HG02870 (cell line): ENCODE results near the gene DCK.

Source experiments
- ATAC-seq: cut with Tn5 transposase; IDR thresholded peaks from one replicate; pipeline ENCODE4 v1.9.1; 2021; ENCODE audit warnings: mild to moderate bottlenecking, moderate library complexity; ENCODE audit not compliant: unreplicated experiment

DCK gene

DNA sequence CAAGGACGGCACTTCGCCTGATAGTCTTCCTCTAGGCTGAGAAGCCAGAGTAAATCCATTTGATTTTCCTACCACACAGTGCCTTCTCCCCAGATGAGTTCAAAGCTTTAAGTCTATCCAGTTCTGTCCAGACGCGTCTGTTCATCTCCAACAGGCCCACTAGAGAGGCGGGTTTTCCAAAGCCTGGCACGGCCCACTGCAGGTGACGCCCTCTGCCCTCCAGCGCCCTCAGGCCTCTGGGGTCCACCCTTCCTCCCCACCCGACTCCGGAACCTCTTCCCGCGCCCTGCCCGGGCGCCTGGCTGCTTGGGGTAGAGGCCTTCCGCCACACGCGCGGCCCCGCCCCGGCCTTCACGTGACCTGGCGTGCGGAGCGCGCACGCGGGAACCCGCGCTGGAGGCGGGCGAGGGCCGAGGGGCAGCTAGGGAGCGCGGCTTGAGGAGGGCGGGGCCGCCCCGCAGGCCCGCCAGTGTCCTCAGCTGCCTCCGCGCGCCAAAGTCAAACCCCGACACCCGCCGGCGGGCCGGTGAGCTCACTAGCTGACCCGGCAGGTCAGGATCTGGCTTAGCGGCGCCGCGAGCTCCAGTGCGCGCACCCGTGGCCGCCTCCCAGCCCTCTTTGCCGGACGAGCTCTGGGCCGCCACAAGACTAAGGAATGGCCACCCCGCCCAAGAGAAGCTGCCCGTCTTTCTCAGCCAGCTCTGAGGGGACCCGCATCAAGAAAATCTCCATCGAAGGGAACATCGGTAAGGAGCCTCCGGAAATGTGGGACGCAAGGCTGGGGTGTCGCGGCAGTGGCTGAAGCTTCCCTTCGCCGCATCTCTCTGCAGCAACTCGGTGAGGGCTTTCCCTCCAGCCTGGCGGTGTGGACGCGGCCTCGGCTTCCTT is at the start of gene DCK:
TSS of gene DCK (plus strand) at position 469 of the 888 bp plus-strand sequence. CDS start at position 656, 187 bp downstream.
- peak; percentile 74 for ATAC-seq

GRCh38 chr4:70945046-70945445 is 48.4 kb upstream of the DCK start:
- peak; percentile 55 for ATAC-seq

- no peak for ATAC-seq
Measured at GRCh38 chr4:70945452-70946055, 47.9 kb upstream of the DCK start.

DNA sequence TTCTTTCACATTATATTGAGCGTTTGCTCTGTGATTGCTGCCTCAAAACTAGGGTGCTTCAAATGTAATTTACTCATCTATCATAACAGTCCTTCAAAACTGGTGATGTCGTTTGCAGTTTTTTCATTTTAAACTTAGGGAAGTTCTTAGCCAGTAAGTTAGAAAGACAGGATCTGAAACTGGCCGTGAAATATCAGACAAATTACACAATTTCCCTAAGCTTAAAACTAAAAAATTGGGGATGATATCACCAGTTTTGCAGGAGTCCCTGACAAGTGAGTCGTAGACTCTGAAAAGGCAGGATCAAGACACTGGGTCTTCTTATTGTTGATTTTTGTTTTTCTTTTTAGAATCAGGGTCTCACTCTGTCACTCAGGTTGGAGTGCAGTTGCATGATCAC is 46.5 kb upstream of the DCK start:
- no peak for ATAC-seq

GRCh38 chr4:70948665-70949260 is 44.7 kb upstream of the DCK start:
- ATAC-seq = peak; percentile 48

DNA sequence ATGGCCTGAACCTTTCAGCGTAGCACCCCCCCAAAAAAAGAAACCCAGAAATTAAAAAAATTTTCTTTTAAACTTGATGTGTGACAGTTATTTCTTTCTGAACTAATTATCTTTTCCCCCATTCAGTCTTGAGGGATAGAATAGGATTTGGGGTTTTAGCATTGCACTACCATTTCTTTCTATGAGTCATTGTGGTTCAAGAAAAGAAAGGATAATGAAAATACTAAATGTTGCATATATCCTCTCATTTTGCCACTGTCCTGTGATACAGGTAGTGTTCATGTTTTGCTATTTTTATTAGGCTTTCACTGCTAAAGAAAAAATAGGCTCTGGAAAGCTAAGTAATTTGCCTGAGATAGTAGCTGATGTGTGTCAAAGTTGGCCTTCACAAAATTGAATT is 39.4 kb upstream of the DCK start:
- ATAC-seq = no peak

DNA sequence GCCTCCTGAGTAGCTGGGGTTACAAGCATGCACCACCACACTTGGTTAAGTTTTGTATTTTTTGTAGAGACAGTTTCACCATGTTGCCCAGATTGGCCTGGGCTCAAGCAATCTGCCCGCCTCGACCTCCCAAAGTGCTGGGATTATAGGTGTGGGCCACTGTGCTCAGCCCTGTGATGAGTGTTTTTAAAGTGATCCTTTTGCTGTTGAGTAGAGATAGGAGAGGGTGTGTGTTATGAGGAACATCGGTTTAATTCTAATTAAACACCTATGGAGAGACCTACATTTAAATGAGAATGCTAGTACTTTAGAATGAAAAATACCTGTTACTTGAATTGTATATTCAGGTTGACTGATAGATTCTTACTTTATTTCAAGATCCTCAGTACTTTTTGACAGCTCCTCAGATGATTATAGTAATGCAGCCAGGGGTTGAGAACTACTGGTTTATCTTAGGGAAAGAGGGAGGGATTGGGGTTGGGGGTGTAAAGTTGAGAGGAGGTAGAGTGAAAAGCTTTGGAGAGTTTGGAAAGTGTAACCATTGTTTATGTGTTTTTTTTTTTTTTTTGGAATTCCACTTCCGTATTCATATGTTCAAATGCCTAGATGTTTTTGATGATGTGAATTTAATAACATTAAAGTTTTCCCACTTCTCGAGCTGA is 36.8 kb upstream of the DCK start:
- ATAC-seq = no peak

DNA sequence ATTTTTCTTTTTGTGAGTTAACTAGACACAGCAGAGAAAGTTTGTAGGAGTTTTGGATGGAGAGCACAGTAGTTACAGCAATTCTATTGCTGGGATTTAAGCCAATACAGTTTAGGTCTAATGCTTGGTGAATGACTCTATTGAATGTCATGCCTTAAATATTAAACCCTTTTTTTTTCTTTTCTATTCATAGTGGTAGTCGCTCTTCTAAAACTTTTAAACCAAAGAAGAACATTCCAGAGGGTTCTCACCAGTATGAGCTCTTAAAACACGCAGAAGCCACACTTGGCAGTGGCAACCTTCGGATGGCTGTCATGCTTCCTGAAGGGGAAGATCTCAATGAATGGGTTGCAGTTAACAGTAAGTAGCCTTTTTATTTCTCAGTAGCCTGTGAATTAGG is 34.8 kb upstream of the DCK start:
- ATAC-seq = no peak

GRCh38 chr4:70969076-70969475 is 24.4 kb upstream of the DCK start:
- ATAC-seq = no peak

- no peak for ATAC-seq
Measured at GRCh38 chr4:70976252-70976651, 17.2 kb upstream of the DCK start.

DNA sequence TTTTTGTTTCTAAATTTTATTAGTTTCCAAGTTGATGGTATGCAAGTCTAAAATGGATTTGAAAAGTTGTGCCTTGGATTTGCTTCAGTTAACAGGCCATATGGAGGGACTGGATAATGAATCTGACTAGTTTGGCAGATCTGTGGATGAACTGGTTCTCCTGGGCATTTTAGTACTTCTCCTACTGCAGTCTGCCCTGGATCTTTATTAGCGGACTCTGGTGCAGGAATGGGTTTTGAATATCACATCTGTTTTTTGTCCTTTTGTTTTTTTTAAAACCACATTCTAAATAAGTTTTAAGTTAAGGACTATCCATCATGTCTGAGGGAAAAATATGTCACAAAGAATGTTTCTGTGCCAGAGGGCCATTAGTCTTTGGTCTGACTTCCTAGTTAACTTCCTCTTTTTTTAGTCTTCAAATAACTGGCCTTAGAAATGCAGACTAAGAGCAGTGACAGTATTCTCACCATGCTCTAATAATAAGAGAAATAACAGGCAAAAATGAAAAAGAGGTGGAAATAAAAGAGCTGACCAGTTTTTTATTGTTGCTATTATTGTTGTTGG is 13.9 kb upstream of the DCK start:
- peak; percentile 70 for ATAC-seq

DNA sequence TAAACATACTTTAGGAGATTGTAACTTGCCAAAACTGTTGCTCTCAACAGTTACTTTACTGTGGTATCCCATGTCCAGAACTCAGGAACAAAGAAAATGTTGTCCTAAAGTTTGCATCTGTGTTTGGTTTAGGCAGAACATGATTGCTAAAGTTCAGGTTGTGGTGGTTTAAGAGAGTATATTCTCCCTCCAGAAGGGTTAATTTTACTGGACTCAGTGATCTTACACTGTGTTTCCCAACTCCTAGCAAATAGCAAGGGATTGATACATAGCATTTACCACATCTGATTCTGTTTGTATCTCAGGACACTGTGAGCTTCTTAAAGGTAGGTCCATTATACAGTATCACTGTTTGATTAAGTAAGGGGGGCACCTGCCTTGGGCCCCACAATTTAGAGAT is 13.3 kb upstream of the DCK start:
- ATAC-seq = no peak

GRCh38 chr4:70984106-70984505 is 9.3 kb upstream of the DCK start:
- ATAC-seq = no peak

- no peak for ATAC-seq
Measured at GRCh38 chr4:70984589-70984988, 8.9 kb upstream of the DCK start.

DNA sequence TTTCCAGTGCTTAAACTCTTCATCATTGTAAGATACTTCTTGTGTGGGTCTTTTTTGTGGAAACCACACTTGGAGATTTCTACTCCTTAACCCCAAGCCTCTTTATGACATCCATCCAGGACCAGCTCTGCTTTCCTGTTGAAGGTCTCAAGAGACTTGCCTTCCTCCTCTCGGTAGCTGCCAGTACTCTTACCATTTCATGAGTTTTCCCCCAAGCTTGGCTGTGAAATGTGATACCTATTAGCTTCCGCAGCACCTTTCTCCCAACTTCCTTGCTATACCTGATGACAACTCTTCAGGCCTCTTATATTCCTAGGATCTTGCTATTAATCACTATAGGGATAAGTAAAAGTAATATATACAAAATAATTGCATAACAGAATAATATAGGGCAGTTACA is 1.9 kb upstream of the DCK start:
- ATAC-seq = no peak

- no peak for ATAC-seq
Measured at GRCh38 chr4:70992391-70992881, 1.0 kb upstream of the DCK start.

GRCh38 chr4:70994069-70994366 is 569 bp downstream of the DCK start:
- no peak for ATAC-seq

GRCh38 chr4:70994387-70995099 is 1.1 kb downstream of the DCK start:
- peak; percentile 38 for ATAC-seq

DNA sequence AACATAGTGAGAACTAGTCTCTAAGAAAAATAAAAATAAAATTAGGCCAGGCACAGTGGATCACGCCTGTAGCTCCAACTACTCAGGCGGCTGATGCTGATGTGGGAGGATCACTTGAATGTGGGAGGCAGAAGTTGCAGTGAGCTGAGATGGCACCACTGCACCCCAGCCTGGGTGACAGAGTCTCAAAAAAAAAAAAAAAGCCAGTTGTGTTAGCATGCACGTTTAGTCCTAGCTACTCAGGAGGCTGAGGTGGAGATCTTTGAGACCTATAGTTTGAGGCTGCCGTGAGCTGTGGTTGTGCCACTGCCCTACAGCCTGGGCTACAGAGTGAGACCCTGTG is 2.5 kb downstream of the DCK start:
- ATAC-seq = no peak

DNA sequence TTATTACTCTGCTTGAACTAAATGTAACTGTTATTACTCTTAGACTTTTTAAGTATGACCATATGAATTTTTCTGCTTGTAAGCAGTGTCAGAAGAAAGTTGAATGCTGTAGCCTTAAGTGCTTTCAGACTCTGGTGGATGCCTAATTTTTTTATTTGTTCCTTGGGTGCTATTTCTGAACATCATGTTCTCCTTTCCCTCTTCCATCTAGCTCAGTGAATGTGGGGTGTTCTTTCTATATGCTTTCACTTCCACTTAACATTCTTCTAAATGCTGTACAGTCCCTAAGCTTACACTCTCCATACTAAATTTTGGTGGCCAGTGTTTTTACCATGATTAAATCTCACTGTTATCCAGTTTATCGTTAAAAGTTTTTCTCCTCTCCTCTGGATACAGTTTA is 3.6 kb downstream of the DCK start:
- no peak for ATAC-seq

- ATAC-seq = no peak
Measured at GRCh38 chr4:70997546-70997945, 4.1 kb downstream of the DCK start.
